Activated T-cell treated with anti-CD3 and anti-CD28 coated beads for 1 hour (primary cell): ENCODE results near the gene PTN.

ENCODE experiments used
- DNase-seq: peaks from one replicate; pipeline ENCODE4 v3.0.0-alpha.2; 2020; ENCODE audit warnings: low read depth

PTN gene

GRCh38 chr7:137343281-137343841, at the start of gene PTN:
Gene PTN (minus strand): TSS chr7:137343733. CDS start chr7:137254973, 88,760 bp downstream.
- no peak for DNase-seq

GRCh38 chr7:137390076-137390475, 46.5 kb upstream of the PTN start:
- no peak for DNase-seq

GRCh38 chr7:137388916-137389315, 45.4 kb upstream of the PTN start:
- no peak for DNase-seq

- no peak for DNase-seq
These were observed 43.4 kb upstream of the PTN start for GRCh38 chr7:137386966-137387365.

- DNase-seq = no peak
These were observed 37.5 kb upstream of the PTN start for GRCh38 chr7:137381045-137381444.

- no peak for DNase-seq
These were observed 30.0 kb upstream of the PTN start for GRCh38 chr7:137373507-137373906.

- DNase-seq = no peak
These were observed 28.1 kb upstream of the PTN start for GRCh38 chr7:137371616-137372015.

GRCh38 chr7:137366995-137367394, 23.5 kb upstream of the PTN start:
- DNase-seq = no peak

- no peak for DNase-seq
These were observed 20.1 kb upstream of the PTN start for GRCh38 chr7:137363683-137364082.

- DNase-seq = no peak
These were observed 16.6 kb upstream of the PTN start for GRCh38 chr7:137360087-137360679.

- no peak for DNase-seq
These were observed 11.4 kb upstream of the PTN start for GRCh38 chr7:137354961-137355360.

GRCh38 chr7:137354396-137354795, 10.9 kb upstream of the PTN start:
- DNase-seq = no peak

- no peak for DNase-seq
These were observed 8.4 kb upstream of the PTN start for GRCh38 chr7:137351941-137352340.

GRCh38 chr7:137345799-137346449, 2.4 kb upstream of the PTN start:
- no peak for DNase-seq

GRCh38 chr7:137342828-137343261, 688 bp downstream of the PTN start:
- no peak for DNase-seq

- no peak for DNase-seq
These were observed 1.3 kb downstream of the PTN start for GRCh38 chr7:137342265-137342664.

- DNase-seq = no peak
These were observed 5.6 kb downstream of the PTN start for GRCh38 chr7:137337902-137338301.

- no peak for DNase-seq
These were observed 7.7 kb downstream of the PTN start for GRCh38 chr7:137335814-137336213.

GRCh38 chr7:137331378-137331777, 12.2 kb downstream of the PTN start:
- no peak for DNase-seq

GRCh38 chr7:137329411-137329810, 14.1 kb downstream of the PTN start:
- DNase-seq = no peak

- DNase-seq = no peak
These were observed 15.0 kb downstream of the PTN start for GRCh38 chr7:137328373-137329120.

- no peak for DNase-seq
These were observed 17.6 kb downstream of the PTN start for GRCh38 chr7:137325927-137326326.
